HepG2 (cell line): ENCODE data around the gene CADPS2. TPM values are rescaled to one million over a fixed set of nuclear protein-coding genes. Genes with fewer than 3 reads are reported as not detected.

Source experiments
- ATAC-seq: fragments of 200-7000 bp; cut with Tn5 transposase; 3 replicates; pipeline ENCODE4 v1.9.1; 2020; ENCODE audit warnings: mild to moderate bottlenecking, moderate library complexity
- BruUV-seq: library from RNA; stranded (reverse); fragments of 400-500 nt; replicated peaks from 2 replicates; lab custom pipeline; 2021; lab: Mats Ljungman, UMichigan
- CTCF ChIA-PET: fragments of 300-600 bp; formaldehyde crosslinking; extraction: SDS; loops from one replicate; lab custom pipeline; 2021; ENCODE audit warnings: low total read pairs, inconsistent platforms, low intra/inter-chr PET ratio; lab: Yijun Ruan, JAX
- POLR2A ChIA-PET: fragments of 350-600 bp; sonication (Branson Sonifier 250); formaldehyde crosslinking; loops from one replicate; lab custom pipeline; 2020; ENCODE audit warnings: antibody characterized with exemption, inconsistent platforms; lab: Yijun Ruan, JAX
- DNase-seq: peaks from one replicate; pipeline ENCODE4 v3.0.0-alpha.2; 2015; ENCODE audit warnings: low spot score
- FAIRE-seq: peaks from 3 replicates; lab custom pipeline; 2011; peaks lifted over from hg19 to GRCh38; lab: Jason Lieb, UNC
- H2AFZ ChIP-seq: one replicate; pipeline ENCODE4 v1.6.1; 2011; ENCODE audit warnings: low read length, inconsistent platforms
- H3K27ac ChIP-seq: fragments of 300-600 bp; 3 replicates; pipeline ENCODE4 v1.8.0; 2011; ENCODE audit warnings: mixed run types, mild to moderate bottlenecking, mixed read lengths, low read length, inconsistent platforms; ENCODE audit not compliant: insufficient read depth; ENCODE audit errors: extremely low read length
- H3K27me3 ChIP-seq, 2 experiments: fragments of 200-600 bp in 1 of 2; 2 replicates in 1 of 2; 3 replicates in 1 of 2; pipeline versions ENCODE4 v1.6.0 to v1.8.0; 2011; ENCODE audit warnings: low read length in 2 of 2, mild to moderate bottlenecking in 2 of 2, moderate library complexity in 2 of 2, inconsistent platforms in 1 of 2; ENCODE audit not compliant: insufficient read depth in 2 of 2, control insufficient read depth in 1 of 2
- H3K36me3 ChIP-seq, 2 experiments: fragments of 200-600 bp in 1 of 2; replicated peaks in 1 of 2; 2 replicates in 1 of 2; 3 replicates in 1 of 2; pipeline versions ENCODE4 v1.5.1 to v1.8.0; 2011; ENCODE audit warnings: low read length in 2 of 2, inconsistent platforms in 1 of 2; ENCODE audit not compliant: insufficient read depth in 2 of 2, control insufficient read depth in 1 of 2
- H3K4me1 ChIP-seq: 2 replicates; pipeline ENCODE4 v1.5.1; 2012; ENCODE audit warnings: low read length, inconsistent platforms; ENCODE audit not compliant: insufficient read depth
- H3K4me2 ChIP-seq: 2 replicates; pipeline ENCODE4 v1.6.0; 2011; ENCODE audit warnings: low read depth, low read length, inconsistent platforms
- H3K4me3 ChIP-seq, 3 experiments: fragments of 200-600 bp in 1 of 3; sonication (generic), shearing (Covaris generic) in 1 of 3; replicated peaks in 1 of 3; 2 replicates each; pipeline ENCODE4 v1.5.1; 2011 to 2016; ENCODE audit warnings: low read length in 3 of 3, inconsistent platforms in 2 of 3, low read depth in 2 of 3, mild to moderate bottlenecking in 2 of 3, control low read depth in 1 of 3, mixed read lengths in 1 of 3; ENCODE audit not compliant: insufficient read depth in 1 of 3
- H3K79me2 ChIP-seq: one replicate; pipeline ENCODE4 v1.6.1; 2011; ENCODE audit warnings: low read length, inconsistent platforms; ENCODE audit not compliant: insufficient read depth
- H3K9ac ChIP-seq: 2 replicates; pipeline ENCODE4 v1.6.0; 2011; ENCODE audit warnings: mild to moderate bottlenecking, low read depth, low read length, inconsistent platforms; ENCODE audit not compliant: insufficient read depth
- H3K9me3 ChIP-seq: 2 replicates; pipeline ENCODE4 v1.5.1; 2012; ENCODE audit warnings: mild to moderate bottlenecking, low read length
- H4K20me1 ChIP-seq: 2 replicates; pipeline ENCODE4 v1.6.0; 2011; ENCODE audit warnings: inconsistent platforms, mild to moderate bottlenecking, low read length, moderate library complexity; ENCODE audit not compliant: insufficient read depth
- DPF2 ChIP-seq: sonication (generic); formaldehyde crosslinking; IDR thresholded peaks from 2 replicates; pipeline ENCODE4 v1.4.0; 2020; ENCODE audit warnings: mild to moderate bottlenecking, low read depth, missing genetic modification reagents, borderline replicate concordance
- ELF1 ChIP-seq: sonication (generic); formaldehyde crosslinking; IDR thresholded peaks from 2 replicates; pipeline ENCODE4 v1.4.0; 2020; ENCODE audit warnings: missing genetic modification reagents
- GPN1 ChIP-seq: sonication (generic); formaldehyde crosslinking; IDR thresholded peaks from 2 replicates; pipeline ENCODE4 v1.5.1; 2020; ENCODE audit warnings: missing genetic modification reagents, borderline replicate concordance
- MAFF ChIP-seq: IDR thresholded peaks from 2 replicates; pipeline ENCODE4 v1.6.1; 2011; ENCODE audit warnings: low read depth, low read length, improper control_type of control experiment
- MAFK ChIP-seq, 2 experiments: IDR thresholded peaks in 1 of 2; conservative IDR thresholded peaks in 1 of 2; 2 replicates each; pipeline ENCODE4 v1.6.1; 2011; ENCODE audit warnings: improper control_type of control experiment in 2 of 2, low read length in 2 of 2
- MTA1 ChIP-seq: sonication (generic); formaldehyde crosslinking; IDR thresholded peaks from 2 replicates; pipeline ENCODE4 v1.4.0; 2020; ENCODE audit warnings: missing genetic modification reagents, mild to moderate bottlenecking, borderline replicate concordance
- MXI1 ChIP-seq: IDR thresholded peaks from 3 replicates; pipeline ENCODE4 v1.6.1; 2012; ENCODE audit warnings: low read depth, low read length, inconsistent platforms, borderline replicate concordance
- NFKB2 ChIP-seq: sonication (generic); formaldehyde crosslinking; IDR thresholded peaks from 2 replicates; pipeline ENCODE4 v1.4.0; 2020; ENCODE audit warnings: missing genetic modification reagents, borderline replicate concordance
- ZNF44 ChIP-seq: sonication (generic); formaldehyde crosslinking; IDR thresholded peaks from 2 replicates; pipeline ENCODE4 v1.5.1; 2020; ENCODE audit warnings: mild to moderate bottlenecking, missing genetic modification reagents
- ZNF749 ChIP-seq: sonication (generic); formaldehyde crosslinking; IDR thresholded peaks from 2 replicates; pipeline ENCODE4 v1.8.0; 2022; ENCODE audit warnings: mild to moderate bottlenecking, missing genetic modification reagents, moderate library complexity, borderline replicate concordance
- ZNF775 ChIP-seq: sonication (generic); formaldehyde crosslinking; IDR thresholded peaks from 2 replicates; pipeline ENCODE4 v1.4.0; 2020; ENCODE audit warnings: missing genetic modification reagents, mild to moderate bottlenecking, moderate library complexity, borderline replicate concordance
- ZNF780A ChIP-seq: sonication (generic); formaldehyde crosslinking; IDR thresholded peaks from 2 replicates; pipeline ENCODE4 v1.8.0; 2022; ENCODE audit warnings: mild to moderate bottlenecking, missing genetic modification reagents, moderate library complexity
- ZNF790 ChIP-seq: sonication (generic); formaldehyde crosslinking; IDR thresholded peaks from 2 replicates; pipeline ENCODE4 v1.8.0; 2022; ENCODE audit warnings: missing genetic modification reagents, mild to moderate bottlenecking, borderline replicate concordance
- WGBS: methylation state at CpG from one replicate; pipeline ENCODE4 v1.1.6; 2017; ENCODE audit warnings: low lambda C conversion rate; 5-methylcytosine and 5-hydroxymethylcytosine counted together
- in situ Hi-C: cut with HindIII; loops from 2 replicates; pipeline ENCODE4 v1.10.0; 2017; ENCODE audit warnings: low pct_unique_long_range_greater_than_20kb; ENCODE audit not compliant: extremely low pct_ligation_motif_present
- intact Hi-C: fragments of 100-400 bp; cut with micrococcal nuclease; formaldehyde crosslinking; loops from one replicate; pipeline ENCODE4 v1.10.0; 2022; ENCODE audit not compliant: unreplicated experiment
- polyA plus RNA-seq, 8 experiments: library from polyadenylated mRNA; depleted of rRNA in 3 of 8; stranded (reverse) in 7 of 8; unstranded in 1 of 8; fragments of >200 nt; fragmentation: Illumina TruSeq in 4 of 8; extraction: Trizol in 4 of 8; gene quantifications; 2 replicates each; pipeline versions ENCODE4 v1.2.1 to v1.2.3, GENCODE V29; 2011 to 2016; ENCODE audit warnings: low read depth in 4 of 8, missing spikeins in 1 of 8, mixed read lengths in 1 of 8; ENCODE audit not compliant: insufficient read depth in 1 of 8
- total RNA-seq, 5 experiments: library from RNA; depleted of rRNA; stranded (reverse); fragments of >200 nt; fragmentation: Illumina TruSeq; extraction: Trizol; gene quantifications; 2 replicates each; pipeline ENCODE4 v1.2.3, GENCODE V29; 2016; ENCODE audit warnings: low read depth in 1 of 5
- TF ChIP-seq, protein P1 (sequence below): sonication (generic); formaldehyde crosslinking; IDR thresholded peaks from 2 replicates; pipeline ENCODE4 v1.4.0; 2020; ENCODE audit warnings: mild to moderate bottlenecking, low read depth, missing genetic modification reagents
- TF ChIP-seq, protein P2 (sequence below): fragments of 450-650 bp; IDR thresholded peaks from 2 replicates; pipeline ENCODE4 v1.6.1; 2016
- TF ChIP-seq, protein P3 (sequence below): sonication (generic); formaldehyde crosslinking; IDR thresholded peaks from 2 replicates; pipeline ENCODE4 v1.4.0; 2020; ENCODE audit warnings: missing genetic modification reagents

The CADPS2 gene
- total and polyA plus RNA-seq, 2 of the 13 experiments (the other 11 are each of a cell fraction or from before 2014, with no cell fraction given) = 17.6 to 43.8 TPM

DNA sequence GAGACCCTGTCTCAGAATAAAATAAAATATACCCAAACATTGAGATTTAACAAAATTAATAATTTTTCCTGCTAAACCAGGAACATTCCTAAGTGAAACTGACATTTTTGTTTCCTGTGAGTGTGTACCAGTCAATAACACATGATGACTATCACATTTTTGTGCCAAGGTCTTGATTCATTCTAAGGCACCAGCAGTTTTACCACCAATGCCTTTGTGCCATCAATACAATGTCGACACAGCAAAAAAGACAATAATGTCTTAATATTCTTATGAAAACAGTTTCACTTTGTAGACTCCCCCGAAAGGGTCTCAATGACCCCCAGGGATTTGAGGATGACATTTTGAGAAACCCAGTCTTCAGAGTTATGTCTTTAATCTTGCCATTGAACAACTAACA lies 7.2 kb upstream of the CADPS2 start:
- no peak for ATAC-seq
- Histone ChIP-seq H3K27ac (no peak overlapping the region), H3K4me2 (no peak overlapping the region), H3K4me3 (no peak overlapping the region), H3K9me3 (no peaks in the 10 kb centered on the region), H2AFZ (no peak overlapping the region), H3K27me3 (no peaks in the 10 kb centered on the region; a peak in 1 of 5 replicates), H3K79me2 (no peaks in the 10 kb centered on the region), H3K36me3 (no peaks in the 10 kb centered on the region), H3K4me1 (peaks cover 5% of the 10 kb centered on the region; the same call in 1 of the 2 replicates), H3K9ac (no peak overlapping the region), H4K20me1 (no peaks in the 10 kb centered on the region)
- BruUV-seq = no TSS peak
- intact Hi-C loops (no loop called here), in situ Hi-C loops (no loop called here)
- no peak for TF ChIP-seq ZNF749 (CRISPR knock-in tag)
- TF ChIP-seq MAFK (conservative IDR thresholded peaks at IDR 0.05 in 1 of 2, IDR thresholded peaks at IDR 0.05 in 1 of 2; ENCODE audit: low read length in 2 of 2) = peak; percentile 1 to 54; a peak in 2 of 4 replicates
- peak; percentile 25; the same call in 1 of the 2 replicates for TF ChIP-seq MAFF
- no peak for FAIRE-seq
- WGBS = 18% methylated on average over 2 of the region's 2 CpGs
- POLR2A ChIA-PET = interaction anchor here (1.2 kb wide), 1 partner anchor 8 kb away, joined by 3 read pairs; no protein-coding TSS in a partner anchor
- DNase-seq = no peak
- CTCF ChIA-PET = no interaction called here

DNA sequence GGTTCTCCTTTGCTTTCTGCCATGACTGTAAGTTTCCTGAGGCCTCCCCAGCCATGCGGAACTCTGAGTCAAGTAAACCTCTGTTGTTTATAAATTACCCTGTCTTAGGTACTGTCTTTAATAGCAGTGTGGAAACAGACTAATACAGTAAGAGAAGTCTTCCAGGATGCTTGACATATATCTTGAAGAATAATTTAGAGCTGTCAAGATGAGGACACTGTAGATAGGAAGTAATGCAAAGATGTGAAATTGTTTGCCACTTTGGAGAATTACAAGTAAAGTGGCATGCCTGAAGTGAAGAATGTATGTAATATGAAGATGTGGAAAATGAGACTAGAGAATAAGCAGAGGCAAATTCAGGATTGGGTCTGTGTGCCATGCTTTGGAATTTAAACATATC lies 2.9 kb upstream of the CADPS2 start:
- ChIA-PET CTCF (no interaction called here), POLR2A (no interaction called here)
- H3K9ac ChIP-seq = no peak overlapping the region
- no peaks in the 10 kb centered on the region; a peak in 1 of 5 replicates for H3K27me3 ChIP-seq
- H3K9me3 ChIP-seq = no peaks in the 10 kb centered on the region
- H3K36me3 ChIP-seq = no peaks in the 10 kb centered on the region
- no TSS peak for BruUV-seq
- H3K4me3 ChIP-seq = no peak overlapping the region
- no peak overlapping the region for H3K27ac ChIP-seq
- no peaks in the 10 kb centered on the region; the same call in 1 of the 2 replicates for H4K20me1 ChIP-seq
- H3K4me1 ChIP-seq = peaks cover 29% of the 10 kb centered on the region
- no peak overlapping the region for H2AFZ ChIP-seq
- ATAC-seq (no peak), FAIRE-seq (no peak), DNase-seq (no peak)
- no peak overlapping the region for H3K4me2 ChIP-seq
- WGBS = 90% methylated on average over 1 of the region's 1 CpG
- intact Hi-C loops = loop anchor here (5.0 kb wide), 3 partner anchors 137 to 337 kb away; no protein-coding TSS in a partner anchor
- peaks cover 7% of the 10 kb centered on the region for H3K79me2 ChIP-seq
- in situ Hi-C loops = loop anchor here (10.0 kb wide), 1 partner anchor 84 kb away; no protein-coding TSS in a partner anchor
- no peak for TF ChIP-seq ZNF44
- TF ChIP-seq ZNF790 = no peak
- no peak for TF ChIP-seq DPF2 (CRISPR knock-in tag)
- no peak for TF ChIP-seq ZNF775 (CRISPR knock-in tag)
- TF ChIP-seq, protein P1, sequence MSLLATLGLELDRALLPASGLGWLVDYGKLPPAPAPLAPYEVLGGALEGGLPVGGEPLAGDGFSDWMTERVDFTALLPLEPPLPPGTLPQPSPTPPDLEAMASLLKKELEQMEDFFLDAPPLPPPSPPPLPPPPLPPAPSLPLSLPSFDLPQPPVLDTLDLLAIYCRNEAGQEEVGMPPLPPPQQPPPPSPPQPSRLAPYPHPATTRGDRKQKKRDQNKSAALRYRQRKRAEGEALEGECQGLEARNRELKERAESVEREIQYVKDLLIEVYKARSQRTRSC = no peak
- no peak for TF ChIP-seq MXI1
- no peak for TF ChIP-seq ZNF780A
- TF ChIP-seq, protein P2, sequence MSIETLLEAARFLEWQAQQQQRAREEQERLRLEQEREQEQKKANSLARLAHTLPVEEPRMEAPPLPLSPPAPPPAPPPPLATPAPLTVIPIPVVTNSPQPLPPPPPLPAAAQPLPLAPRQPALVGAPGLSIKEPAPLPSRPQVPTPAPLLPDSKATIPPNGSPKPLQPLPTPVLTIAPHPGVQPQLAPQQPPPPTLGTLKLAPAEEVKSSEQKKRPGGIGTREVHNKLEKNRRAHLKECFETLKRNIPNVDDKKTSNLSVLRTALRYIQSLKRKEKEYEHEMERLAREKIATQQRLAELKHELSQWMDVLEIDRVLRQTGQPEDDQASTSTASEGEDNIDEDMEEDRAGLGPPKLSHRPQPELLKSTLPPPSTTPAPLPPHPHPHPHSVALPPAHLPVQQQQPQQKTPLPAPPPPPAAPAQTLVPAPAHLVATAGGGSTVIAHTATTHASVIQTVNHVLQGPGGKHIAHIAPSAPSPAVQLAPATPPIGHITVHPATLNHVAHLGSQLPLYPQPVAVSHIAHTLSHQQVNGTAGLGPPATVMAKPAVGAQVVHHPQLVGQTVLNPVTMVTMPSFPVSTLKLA = no peak
- TF ChIP-seq GPN1 (CRISPR knock-in tag) = no peak
- TF ChIP-seq ELF1 = no peak
- no peak for TF ChIP-seq MTA1 (CRISPR knock-in tag)
- no peak for TF ChIP-seq NFKB2 (CRISPR knock-in tag)
- TF ChIP-seq, protein P3, sequence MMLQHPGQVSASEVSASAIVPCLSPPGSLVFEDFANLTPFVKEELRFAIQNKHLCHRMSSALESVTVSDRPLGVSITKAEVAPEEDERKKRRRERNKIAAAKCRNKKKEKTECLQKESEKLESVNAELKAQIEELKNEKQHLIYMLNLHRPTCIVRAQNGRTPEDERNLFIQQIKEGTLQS = no peak
